GM19193 (cell line): ENCODE measurements around the gene PRDM13.

Experiments used
- POLR2A ChIP-seq: IDR thresholded peaks from 4 replicates; pipeline ENCODE4 v1.6.1; 2011; ENCODE audit not compliant: insufficient read depth, insufficient read length; ENCODE audit errors: extremely low read depth

The PRDM13 gene

DNA sequence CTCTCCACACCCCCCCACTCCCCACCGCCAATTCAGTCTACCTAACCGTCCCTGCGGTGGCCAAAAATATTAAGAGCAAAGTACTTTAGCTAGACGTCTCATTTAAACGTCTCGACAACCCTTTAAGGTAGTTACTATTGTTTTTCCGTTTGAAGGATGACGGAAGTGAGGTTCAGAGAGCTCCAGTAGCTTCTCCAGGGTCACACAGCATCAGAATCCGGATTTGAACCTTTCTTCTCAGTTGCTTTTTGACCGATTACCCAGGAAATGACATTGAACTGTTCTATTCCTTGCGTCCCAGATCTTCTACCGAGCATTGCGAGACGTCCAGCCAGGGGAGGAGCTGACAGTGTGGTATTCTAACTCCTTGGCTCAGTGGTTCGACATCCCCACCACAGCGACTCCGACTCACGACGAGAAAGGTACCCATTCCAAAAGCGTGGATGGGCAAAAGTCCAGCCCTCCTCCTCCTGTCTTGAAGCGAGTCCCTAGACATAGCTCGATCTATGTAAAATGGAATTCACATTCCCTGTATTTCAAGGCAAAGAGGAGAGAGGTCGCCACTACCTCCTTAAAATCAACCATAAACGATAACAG, 2.4 kb downstream of the PRDM13 start:
- no peak for TF ChIP-seq POLR2A

GRCh38 chr6:99609905-99610489, 3.4 kb downstream of the PRDM13 start:
- no peak for TF ChIP-seq POLR2A

DNA sequence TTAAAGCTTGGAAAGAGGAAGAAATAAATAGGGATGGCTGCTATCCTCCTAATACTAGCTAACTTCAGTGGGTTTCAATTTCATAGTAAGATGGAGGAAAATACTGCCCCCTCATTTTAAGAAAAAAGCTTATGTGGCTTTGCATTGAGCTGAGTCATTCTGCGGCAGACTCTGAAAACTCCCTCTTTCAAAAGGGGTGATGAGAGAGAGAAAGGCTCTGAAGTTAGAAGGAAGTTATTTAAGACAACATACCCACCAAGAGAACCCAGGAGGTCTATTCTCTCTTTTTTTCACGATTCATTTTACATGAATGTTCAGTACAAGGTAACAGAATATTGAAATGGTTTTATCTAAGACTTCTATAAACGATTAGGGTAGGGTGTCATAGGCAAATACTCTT, 4.5 kb downstream of the PRDM13 start:
- no peak for TF ChIP-seq POLR2A

DNA sequence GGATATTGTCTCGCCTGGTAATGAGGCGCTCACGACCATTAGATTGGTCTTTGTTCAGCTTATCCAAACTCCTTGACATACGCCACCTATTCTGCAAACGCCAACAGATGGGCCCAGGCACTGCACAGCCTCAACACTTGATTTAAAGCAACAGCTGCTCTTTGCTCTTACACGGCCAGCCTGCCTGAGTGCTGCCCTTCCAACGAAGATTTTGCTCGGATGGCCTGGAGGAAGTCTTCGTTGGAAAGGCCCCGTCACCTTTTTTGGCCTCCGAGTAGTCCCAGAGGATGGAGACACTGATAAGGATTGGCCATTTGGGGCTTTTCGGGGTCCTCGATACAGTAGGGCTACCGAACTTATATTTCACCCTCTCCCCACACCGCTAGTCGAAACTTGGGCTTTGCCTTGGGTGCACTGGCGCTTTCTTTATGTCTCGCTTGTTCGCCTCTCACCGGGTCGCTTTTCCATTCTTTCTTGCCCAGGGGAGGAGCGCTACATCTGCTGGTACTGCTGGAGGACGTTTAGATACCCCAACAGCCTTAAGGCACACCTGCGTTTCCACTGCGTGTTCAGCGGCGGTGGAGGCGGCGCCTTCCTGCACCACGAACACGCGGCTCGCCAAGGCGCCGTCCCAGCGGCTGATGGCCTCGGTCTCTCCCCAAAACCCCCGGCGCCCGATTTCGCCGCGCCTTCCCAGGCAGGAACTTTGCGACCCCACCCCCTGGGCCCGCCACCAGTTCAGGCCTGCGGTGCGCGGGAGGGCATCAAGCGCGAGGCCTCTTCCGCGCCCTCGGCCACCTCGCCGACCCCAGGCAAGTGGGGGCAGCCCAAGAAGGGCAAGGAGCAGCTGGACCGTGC, 6.1 kb downstream of the PRDM13 start:
- TF ChIP-seq POLR2A, result no peak

- TF ChIP-seq POLR2A, result no peak
Measured at GRCh38 chr6:99613409-99613704, 6.7 kb downstream of the PRDM13 start.

- no peak for TF ChIP-seq POLR2A
Measured at GRCh38 chr6:99613705-99614429, 7.2 kb downstream of the PRDM13 start.

DNA sequence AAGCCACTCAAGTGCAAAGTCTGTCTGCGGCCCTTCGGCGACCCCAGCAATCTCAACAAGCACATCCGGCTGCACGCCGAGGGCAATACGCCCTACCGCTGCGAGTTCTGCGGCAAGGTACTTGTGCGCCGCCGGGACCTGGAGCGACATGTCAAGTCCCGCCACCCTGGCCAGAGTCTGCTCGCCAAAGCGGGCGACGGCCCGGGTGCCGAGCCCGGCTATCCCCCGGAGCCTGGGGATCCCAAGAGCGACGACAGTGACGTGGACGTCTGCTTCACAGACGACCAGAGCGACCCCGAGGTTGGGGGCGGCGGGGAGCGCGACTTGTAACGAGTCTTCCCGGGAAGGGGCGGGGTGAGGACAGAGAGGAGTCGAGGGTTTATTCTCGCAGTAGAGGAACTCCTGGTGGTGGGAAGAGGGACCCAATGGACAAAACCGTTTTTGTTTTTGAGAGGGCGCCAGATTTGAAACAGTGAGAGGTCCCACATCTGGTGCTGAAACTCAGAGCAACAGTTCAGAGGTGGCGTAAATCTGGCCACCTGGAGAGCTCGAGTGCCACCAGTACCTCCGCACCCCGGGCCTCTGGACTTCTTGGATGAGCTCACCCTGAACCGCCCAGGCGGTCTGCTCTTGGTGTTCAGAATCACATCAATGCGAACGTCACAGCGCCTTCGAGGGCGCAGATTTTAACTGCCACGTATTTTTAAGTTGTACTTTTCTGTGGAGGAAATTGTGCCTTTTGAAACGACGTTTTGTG, 8.0 kb downstream of the PRDM13 start:
- TF ChIP-seq POLR2A, result no peak

DNA sequence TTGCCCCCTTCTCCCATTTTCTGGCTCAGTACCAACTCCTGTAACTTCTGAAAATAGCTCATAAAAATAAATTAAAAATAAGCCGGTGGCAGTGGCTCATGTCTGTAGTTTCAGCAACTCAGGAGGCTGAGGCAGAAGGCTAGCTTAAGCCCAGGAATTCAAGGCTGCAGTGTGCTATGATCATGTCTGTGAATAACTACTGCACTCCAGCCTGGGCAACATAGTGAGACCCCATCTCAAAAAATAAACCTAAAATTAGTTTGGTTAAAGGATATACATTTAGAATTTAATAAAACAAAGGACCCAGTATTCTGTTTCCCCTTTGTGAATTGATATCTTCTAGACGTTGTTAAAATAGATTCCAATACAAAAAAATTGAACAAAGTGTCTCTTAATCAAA, 10.5 kb downstream of the PRDM13 start:
- no peak for TF ChIP-seq POLR2A

DNA sequence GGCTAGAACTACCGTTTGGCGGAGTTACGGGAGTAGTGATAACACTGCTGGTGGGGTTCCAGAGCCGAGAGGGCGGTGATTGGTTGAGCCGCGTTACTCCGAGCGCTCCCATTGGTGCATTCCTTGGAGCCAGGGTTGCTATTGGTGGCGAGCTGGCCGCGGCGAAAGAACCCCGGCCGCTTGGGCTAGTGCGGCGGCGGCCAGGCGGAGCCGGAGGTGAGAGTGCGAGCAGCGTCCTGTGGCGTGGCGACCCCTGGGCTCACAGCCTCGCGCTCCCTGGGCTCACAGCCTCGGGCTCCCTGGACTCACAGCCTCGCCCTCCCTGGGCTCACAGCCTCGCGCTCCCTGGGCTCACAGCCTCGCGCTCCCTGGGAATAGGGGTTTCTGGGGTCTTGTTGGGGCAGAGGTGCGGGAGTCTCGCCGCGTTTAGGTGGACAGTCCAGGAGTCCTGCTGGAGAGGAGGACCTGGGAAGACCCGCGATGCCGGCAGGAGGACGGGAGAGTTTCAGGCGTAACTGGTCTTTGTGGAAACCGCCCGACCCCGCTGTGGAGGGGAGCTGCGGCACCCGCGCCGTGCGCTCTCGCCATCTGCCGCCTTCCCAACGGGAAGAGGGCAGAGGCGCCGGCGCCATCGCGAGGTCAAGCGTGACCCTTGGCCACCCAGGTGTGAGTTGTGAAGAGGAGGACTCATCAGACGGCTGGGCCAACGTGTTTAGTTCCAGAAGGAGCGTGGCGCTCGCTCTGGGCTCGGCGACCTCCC, 12.2 kb downstream of the PRDM13 start:
- no peak for TF ChIP-seq POLR2A

DNA sequence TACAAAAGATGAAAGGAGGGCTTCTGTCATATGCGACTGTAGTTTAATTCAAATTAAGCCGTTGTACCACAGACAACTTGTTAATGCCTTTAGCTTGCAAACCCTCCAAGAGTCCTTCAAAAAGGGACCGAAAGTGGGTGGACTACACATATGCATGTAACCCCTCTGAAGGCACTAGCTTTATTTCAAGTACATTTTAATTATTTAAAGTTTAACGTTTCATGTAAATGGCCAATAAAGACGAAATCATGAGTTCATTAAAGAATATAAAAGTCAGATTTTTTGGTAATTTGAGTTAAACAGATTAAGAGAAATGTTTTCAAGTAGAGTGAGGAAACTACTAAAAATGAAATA, 12.8 kb downstream of the PRDM13 start:
- TF ChIP-seq POLR2A, result no peak

GRCh38 chr6:99629293-99629692, 22.7 kb downstream of the PRDM13 start:
- TF ChIP-seq POLR2A, result no peak

DNA sequence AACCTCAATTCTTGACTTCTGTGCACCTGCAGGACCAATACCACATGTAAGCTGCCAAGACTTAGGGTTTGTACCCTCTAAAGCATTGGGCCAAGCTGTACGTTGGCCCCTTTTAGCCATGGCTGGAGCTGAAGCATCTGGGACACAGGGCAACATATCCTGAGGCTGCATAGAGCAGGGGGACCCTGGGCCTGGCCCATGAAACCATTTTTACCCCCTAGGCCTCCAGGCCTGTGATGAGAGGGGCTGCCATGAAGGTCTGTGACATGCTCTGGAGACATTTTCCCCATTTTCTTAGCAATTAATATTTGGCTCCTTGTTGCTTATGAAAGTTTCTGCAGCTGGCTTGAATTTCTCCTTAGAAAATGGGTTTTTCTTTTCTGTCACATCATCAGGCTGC, 31.0 kb downstream of the PRDM13 start:
- TF ChIP-seq POLR2A, result no peak

DNA sequence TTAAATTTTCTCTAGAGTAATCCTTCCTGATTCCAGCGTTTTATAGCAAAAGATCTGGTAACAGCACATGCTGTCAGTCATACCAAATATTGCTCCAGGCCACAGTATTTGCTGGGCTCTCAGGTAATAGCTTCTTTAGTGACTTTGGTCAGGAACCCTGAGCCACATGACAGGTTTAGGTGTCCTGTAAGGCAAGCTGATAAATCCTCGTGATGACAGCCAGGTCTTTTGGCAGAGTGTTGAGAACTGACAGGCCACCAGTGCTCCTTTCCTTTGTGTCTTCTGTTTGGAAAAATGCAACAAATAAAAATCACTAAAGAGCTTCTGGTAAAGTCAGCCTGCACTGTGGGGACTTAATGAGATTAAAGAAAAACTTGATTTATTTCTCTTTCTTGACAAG, 34.6 kb downstream of the PRDM13 start:
- no peak for TF ChIP-seq POLR2A

GRCh38 chr6:99645986-99646385, 39.4 kb downstream of the PRDM13 start:
- no peak for TF ChIP-seq POLR2A
